Mesothelial cell of epicardium (in vitro differentiated cells): ENCODE data around the gene FBXL4. TPM values are rescaled to one million over a fixed set of nuclear protein-coding genes. Genes with fewer than 3 reads are reported as not detected.

ENCODE experiments used
- DNase-seq, 2 experiments: peaks; one replicate each; pipeline ENCODE4 v3.0.0; 2021; ENCODE audit warnings: low spot score in 2 of 2; ENCODE audit not compliant: unreplicated experiment in 2 of 2
- H3K27ac Mint-ChIP-seq: 2 replicates; pipeline ENCODE4 v1.8.0; 2021; ENCODE audit warnings: mixed read lengths
- H3K27me3 Mint-ChIP-seq: 2 replicates; pipeline ENCODE4 v1.8.0; 2021; ENCODE audit warnings: low read depth, mixed read lengths
- H3K36me3 Mint-ChIP-seq: 2 replicates; pipeline ENCODE4 v1.8.0; 2021; ENCODE audit warnings: mixed read lengths
- H3K4me1 Mint-ChIP-seq: 2 replicates; pipeline ENCODE4 v1.8.0; 2021; ENCODE audit warnings: mixed read lengths
- H3K4me3 Mint-ChIP-seq: 2 replicates; pipeline ENCODE4 v1.8.0; 2021; ENCODE audit warnings: mild to moderate bottlenecking, moderate library complexity, mixed read lengths
- H3K9me3 Mint-ChIP-seq: 2 replicates; pipeline ENCODE4 v1.8.0; 2021; ENCODE audit warnings: mixed read lengths
- CTCF ChIP-seq: fragments of 200-600 bp; sonication (generic); IDR thresholded peaks from one replicate; pipeline ENCODE4 v1.5.0; 2021; ENCODE audit warnings: antibody characterized with exemption; ENCODE audit not compliant: unreplicated experiment
- total RNA-seq: library from RNA; stranded (reverse); gene quantifications from 3 replicates; pipeline ENCODE4 v1.2.1, GENCODE V29; 2021

FBXL4 gene
- total RNA-seq, 1 donor from 2014 or later, result 21.2 TPM

- no peaks in the 10 kb centered on the region for H3K36me3 Mint-ChIP-seq
- no peaks in the 10 kb centered on the region for H3K4me1 Mint-ChIP-seq
- no peak overlapping the region for H3K4me3 Mint-ChIP-seq
- no peaks in the 10 kb centered on the region for H3K9me3 Mint-ChIP-seq
- peaks cover 2% of the 10 kb centered on the region for H3K27me3 Mint-ChIP-seq
- no peak for DNase-seq
- H3K27ac Mint-ChIP-seq, result no peak overlapping the region
- no peak for TF ChIP-seq CTCF
Observed at GRCh38 chr6:98975421-98975820, 27.7 kb upstream of the FBXL4 start.

- TF ChIP-seq CTCF, result no peak
- peaks cover 2% of the 10 kb centered on the region for H3K27me3 Mint-ChIP-seq
- H3K4me3 Mint-ChIP-seq, result no peak overlapping the region
- H3K27ac Mint-ChIP-seq, result no peak overlapping the region
- no peaks in the 10 kb centered on the region for H3K4me1 Mint-ChIP-seq
- no peaks in the 10 kb centered on the region for H3K9me3 Mint-ChIP-seq
- DNase-seq, result no peak
- H3K36me3 Mint-ChIP-seq, result no peaks in the 10 kb centered on the region
Observed at GRCh38 chr6:98974309-98974708, 26.6 kb upstream of the FBXL4 start.

- H3K9me3 Mint-ChIP-seq, result peaks cover 6% of the 10 kb centered on the region
- no peak overlapping the region for H3K4me3 Mint-ChIP-seq
- no peak for TF ChIP-seq CTCF
- no peaks in the 10 kb centered on the region for H3K36me3 Mint-ChIP-seq
- DNase-seq, result no peak
- H3K27ac Mint-ChIP-seq, result no peak overlapping the region
- H3K4me1 Mint-ChIP-seq, result no peaks in the 10 kb centered on the region
- H3K27me3 Mint-ChIP-seq, result peaks cover 2% of the 10 kb centered on the region
Observed at GRCh38 chr6:98973571-98973970, 25.8 kb upstream of the FBXL4 start.

- H3K27ac Mint-ChIP-seq, result no peak overlapping the region
- TF ChIP-seq CTCF, result no peak
- peaks cover 7% of the 10 kb centered on the region for H3K9me3 Mint-ChIP-seq
- H3K4me1 Mint-ChIP-seq, result no peaks in the 10 kb centered on the region
- H3K36me3 Mint-ChIP-seq, result no peaks in the 10 kb centered on the region
- peaks cover 2% of the 10 kb centered on the region for H3K27me3 Mint-ChIP-seq
- no peak for DNase-seq
- H3K4me3 Mint-ChIP-seq, result no peak overlapping the region
Observed at GRCh38 chr6:98971303-98971702, 23.6 kb upstream of the FBXL4 start.

GRCh38 chr6:98970469-98970868 lies 22.7 kb upstream of the FBXL4 start:
- H3K4me1 Mint-ChIP-seq, result no peaks in the 10 kb centered on the region
- peaks cover 7% of the 10 kb centered on the region for H3K9me3 Mint-ChIP-seq
- H3K27me3 Mint-ChIP-seq, result no peaks in the 10 kb centered on the region
- TF ChIP-seq CTCF, result no peak
- no peak overlapping the region for H3K4me3 Mint-ChIP-seq
- DNase-seq, result no peak
- no peak overlapping the region for H3K27ac Mint-ChIP-seq
- H3K36me3 Mint-ChIP-seq, result no peaks in the 10 kb centered on the region

GRCh38 chr6:98967616-98968015 lies 19.9 kb upstream of the FBXL4 start:
- H3K36me3 Mint-ChIP-seq, result no peaks in the 10 kb centered on the region
- H3K27me3 Mint-ChIP-seq, result peaks cover 5% of the 10 kb centered on the region
- no peak overlapping the region for H3K27ac Mint-ChIP-seq
- peaks cover 7% of the 10 kb centered on the region for H3K9me3 Mint-ChIP-seq
- DNase-seq, result no peak
- no peak overlapping the region for H3K4me3 Mint-ChIP-seq
- TF ChIP-seq CTCF, result no peak
- no peaks in the 10 kb centered on the region for H3K4me1 Mint-ChIP-seq
